A375 (cell line): ENCODE data around the gene CRYBG3. TPM values are rescaled to one million over a fixed set of nuclear protein-coding genes. Genes with fewer than 3 reads are reported as not detected.

ENCODE experiments used
- total RNA-seq: library from RNA; depleted of rRNA; stranded (reverse); fragments of >200 nt; shearing (Covaris generic); gene quantifications from 2 replicates; pipeline ENCODE4 v1.2.3, GENCODE V29; 2014; rRNA removed

CRYBG3 gene
- total RNA-seq, result 7.5 and 9.4 TPM in 2 replicates

DNA sequence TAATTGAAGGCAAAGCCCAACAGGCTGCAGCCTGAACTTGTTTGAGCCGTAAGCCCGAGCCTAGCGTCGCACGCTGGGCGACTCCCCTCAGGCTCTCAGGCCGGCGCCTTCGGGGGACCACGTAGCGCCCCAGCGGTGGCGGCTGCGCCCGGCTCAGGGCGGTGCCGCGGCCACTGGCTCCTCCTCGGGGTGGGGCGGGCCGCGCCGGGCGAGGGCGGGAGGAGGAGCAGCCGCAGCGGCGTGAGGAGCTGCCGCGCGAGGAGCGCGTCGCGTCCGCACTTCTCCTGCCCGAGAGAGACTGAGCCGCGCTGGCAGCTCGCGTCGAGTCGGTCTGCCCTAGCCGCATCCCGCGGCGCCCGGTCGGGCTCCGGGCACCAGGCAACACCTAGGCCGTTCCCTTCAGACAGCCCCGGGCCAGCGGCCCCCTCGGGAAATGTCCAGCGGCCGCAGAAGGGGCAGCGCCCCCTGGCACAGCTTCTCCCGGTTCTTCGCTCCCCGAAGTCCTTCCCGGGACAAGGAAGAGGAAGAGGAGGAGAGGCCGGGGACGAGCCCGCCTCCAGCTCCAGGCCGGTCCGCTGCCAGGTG lies at the start of gene CRYBG3:
Gene CRYBG3, plus strand, starts transcription at position 238 of the 585 bp plus-strand sequence. Its CDS starts 196 bp downstream, at position 434.

GRCh38 chr3:97971679-97972567 lies 150.1 kb downstream of the CRYBG3 start, which contains the start of gene RIOX2:
TSS of gene RIOX2 (minus strand) at chr3:97972431. CDS start at chr3:97967593, 4,838 bp downstream.

Other genes starting within 250 kb of the CRYBG3 start
- gene ARL6, start 57.3 kb upstream of the CRYBG3 start, total RNA-seq, result 3.5 and 9.5 TPM in 2 replicates
- gene RIOX2, start 150.4 kb downstream of the CRYBG3 start, total RNA-seq, result 45.0 and 45.9 TPM in 2 replicates
- not detected in 2 replicates for gene GABRR3, start 213.3 kb downstream of the CRYBG3 start, total RNA-seq